IPS DF 19.7 (cell line): ENCODE results near the gene BEND7.
"Not testable (repeated sequence)": the region's sequence is repeated elsewhere in the genome, so short reads cannot be mapped to it uniquely, and the experiment has no call there.

Experiments used
- DNase-seq: peaks from one replicate; pipeline ENCODE4 v3.0.0-alpha.2; 2013; ENCODE audit warnings: low read depth, low spot score

BEND7 gene

DNA sequence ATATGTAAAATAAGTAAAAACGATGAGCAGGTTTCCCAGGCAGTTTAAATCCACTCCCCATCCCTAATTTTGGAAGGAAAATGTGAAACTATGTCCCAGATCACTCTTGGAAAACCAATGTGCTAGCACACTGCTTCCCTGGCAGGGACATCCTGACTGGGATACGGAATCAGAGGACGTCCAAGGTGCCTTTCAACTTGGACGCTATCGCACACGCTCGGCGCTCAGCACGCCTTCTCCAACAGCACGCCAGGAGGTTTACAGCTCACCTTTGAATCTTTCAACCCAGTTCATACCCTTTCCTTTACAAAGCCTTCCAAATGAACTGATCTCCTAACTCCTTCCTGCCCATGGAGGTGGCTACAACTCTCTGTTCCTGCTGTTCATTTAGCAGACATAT lies 47.1 kb downstream of the BEND7 start:
- no peak for DNase-seq

DNA sequence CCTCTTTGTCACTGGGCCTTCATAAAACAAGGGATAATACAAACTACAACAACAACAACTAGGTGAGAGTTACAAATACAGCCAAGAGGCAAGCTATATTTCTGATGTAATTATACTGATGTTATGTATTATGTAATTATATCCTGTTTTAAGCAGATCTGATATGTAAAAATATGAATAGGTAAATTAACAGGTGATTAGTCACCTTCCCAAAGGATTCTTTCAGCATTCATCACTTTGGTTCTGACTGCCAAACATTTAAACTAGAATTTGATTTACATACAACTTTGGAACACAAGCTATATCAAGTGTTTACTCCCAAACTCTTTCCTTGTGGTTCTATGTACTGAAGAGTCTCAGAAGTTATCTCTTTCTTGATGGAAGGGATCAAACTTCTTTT lies 53.7 kb downstream of the BEND7 start:
- DNase-seq: no peak

DNA sequence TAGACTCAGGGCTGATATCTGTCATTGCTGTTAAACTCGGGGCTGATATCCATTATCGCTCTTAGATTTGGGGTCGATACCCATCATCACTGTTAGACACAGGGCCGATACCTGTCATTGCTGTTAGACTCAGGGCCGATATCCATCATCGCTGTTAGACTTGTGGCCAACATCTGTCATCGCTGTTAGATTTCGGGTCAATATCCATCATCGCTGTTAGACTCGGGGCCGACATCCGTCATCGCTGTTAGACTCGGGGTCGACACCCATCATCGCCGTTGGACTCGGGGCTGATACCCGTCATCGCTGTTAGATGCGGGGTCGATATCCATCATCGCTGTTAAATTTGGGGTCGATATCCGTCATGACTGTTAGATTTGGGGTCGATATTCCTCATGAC lies 54.8 kb downstream of the BEND7 start:
- DNase-seq: no peak

DNA sequence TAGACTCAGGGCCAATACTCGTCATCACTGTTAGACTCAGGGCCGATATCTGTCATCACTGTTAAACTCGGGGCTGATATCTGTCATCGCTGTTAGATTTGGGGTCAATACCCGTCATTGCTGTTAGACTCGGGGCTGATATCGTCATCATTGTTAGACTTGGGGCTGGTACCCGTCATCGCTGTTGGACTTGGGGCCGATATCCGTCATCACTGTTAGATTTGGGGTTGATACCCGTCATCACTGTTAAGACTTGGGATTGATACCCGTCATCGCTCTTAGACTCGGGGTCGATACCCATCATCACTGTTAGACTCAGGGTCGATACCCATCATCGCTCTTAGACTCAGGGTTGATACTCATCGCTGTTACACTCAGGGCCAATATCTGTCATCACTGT lies 56.5 kb downstream of the BEND7 start:
- no peak for DNase-seq

DNA sequence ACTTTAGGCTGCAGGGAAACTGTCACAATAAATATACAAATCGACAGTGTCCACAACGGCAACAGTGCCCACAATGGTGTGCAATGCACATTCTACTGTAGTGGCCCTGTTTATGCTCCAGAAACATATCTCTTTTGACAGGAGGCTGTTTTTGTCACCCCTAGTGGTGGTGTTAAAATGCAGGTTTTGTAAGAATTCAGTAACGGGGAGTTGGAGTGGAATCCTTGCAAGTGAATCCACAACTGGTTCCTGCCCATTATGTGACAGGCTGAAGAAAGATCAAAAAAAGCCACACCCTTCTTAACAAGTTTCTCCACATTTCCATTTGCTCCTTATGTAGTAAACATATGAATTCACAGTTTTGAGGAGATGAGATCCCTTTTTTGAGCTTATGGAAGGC lies 58.5 kb downstream of the BEND7 start:
- DNase-seq: no peak

DNA sequence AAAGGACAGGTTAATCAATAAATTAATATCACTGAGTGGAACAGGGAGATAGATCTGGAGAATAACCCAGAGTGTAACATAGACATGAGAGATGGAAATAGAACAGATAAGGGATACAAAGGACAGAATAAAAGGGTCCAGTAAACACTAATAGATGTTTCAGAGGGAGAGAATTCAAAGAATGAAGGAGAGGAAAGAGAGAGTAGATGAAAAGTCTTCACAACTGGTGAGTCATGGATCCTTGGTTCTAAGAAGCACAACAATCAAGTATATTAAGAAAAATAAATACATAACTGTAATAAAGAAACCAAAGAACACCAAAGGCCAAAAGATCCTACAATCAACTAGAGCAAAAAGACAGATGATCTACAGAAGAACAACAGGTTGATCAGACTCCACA lies 66.3 kb downstream of the BEND7 start:
- no peak for DNase-seq

DNA sequence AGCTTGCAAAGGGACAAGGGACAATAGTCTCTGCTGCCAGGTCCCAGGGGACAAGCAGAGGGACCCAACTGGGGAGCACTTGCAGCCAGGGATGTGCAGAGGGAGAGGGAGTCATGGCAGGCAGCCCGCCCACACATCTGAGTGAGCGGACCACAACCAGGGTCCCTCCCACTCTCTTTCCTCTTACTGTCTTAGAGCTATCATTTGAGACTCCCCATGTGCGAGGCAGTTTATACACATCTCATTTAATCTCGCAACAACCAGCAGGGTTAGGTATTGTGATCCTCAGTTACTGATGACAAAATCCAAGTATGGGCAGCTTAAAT lies 70.2 kb downstream of the BEND7 start:
- no peak for DNase-seq

DNA sequence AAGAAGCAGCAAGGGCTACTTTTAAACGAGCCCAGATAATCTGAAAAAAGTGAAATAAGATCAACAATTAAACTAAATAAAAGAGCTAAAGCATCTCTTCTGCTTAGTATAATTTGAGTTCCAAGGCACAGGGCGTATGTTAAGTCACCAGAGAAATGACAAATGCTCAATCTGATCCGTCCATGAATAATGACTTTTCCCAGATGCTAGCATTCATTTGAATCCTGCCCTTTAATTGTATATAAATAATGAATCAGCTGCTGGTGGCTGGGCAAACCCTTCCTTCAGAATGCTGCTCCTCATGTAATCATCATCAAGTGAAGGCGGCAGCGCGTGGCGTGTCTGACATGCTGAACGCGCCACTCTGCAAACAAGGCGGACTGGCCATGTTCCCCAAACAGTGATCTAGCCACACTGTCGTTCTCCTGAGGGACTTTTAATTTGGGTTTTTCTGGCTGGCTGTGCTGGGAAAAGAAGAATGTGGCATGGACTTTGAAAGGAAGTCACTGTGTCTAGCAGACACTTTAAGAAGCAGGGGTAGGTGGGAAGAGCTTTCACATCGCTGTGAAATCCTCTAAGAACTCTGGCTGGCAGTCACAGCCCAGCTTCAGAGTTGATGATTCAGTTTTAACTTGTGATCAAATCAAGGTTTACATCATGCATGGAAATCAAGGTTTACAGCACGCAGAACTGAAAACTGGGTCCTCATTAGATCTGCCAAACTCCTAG lies 70.7 kb downstream of the BEND7 start:
- DNase-seq: no peak

DNA sequence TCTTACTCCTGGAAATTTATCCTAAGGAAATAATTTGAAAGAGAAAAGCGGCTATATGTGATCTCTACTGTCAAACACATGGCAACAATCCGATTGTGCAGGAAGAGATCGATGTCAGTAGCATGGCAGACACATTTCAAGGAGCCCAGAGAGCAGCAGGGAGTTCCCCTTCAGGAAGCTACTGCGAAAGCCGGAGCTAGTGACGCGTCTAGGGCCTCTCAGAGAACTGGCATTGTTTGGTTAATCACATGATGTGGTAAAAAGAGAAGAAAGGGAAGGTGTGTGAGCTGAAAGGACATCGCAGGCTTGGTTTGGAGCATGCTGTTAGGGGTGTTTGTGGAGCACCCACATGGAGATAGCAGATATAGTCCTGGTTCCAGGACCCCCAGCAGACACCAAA lies 74.9 kb downstream of the BEND7 start:
- no peak for DNase-seq

DNA sequence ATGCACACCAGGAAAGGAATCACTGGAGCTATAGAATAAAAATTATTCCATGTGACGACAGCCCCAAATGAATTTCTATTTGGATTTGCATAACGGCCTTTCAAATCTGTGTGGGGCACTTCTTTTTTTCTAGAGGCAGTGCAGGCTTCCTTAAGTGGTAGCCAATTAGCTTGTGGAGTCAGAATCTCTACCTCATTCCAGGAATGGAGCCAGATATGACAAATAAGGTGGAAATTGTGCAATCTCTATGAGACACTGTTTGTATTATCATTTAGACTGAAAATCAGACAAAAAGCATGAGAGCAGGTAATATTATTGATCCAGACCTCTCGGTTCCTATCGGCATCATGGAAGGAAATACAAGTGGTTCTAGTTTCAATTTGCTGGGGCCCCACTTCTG lies 78.7 kb downstream of the BEND7 start:
- DNase-seq: no peak

DNA sequence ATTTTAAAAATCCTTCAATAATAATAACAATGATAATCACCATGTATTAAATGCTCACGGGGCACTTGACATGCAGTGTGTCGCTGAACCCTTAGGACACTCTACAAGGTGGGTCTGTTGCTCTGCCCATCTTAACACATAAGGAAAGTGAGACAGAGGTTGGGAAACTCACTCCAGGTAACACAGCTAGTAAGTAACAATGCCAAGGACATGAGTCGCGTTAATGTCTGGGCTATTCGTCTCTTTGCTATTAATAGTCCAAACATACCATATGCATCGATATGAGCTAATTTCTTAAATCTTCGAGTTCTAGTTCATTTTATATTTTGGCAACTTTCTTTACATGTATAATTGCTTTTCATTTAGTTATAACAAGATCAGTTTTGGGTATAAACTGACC lies 79.5 kb downstream of the BEND7 start:
- no peak for DNase-seq

DNA sequence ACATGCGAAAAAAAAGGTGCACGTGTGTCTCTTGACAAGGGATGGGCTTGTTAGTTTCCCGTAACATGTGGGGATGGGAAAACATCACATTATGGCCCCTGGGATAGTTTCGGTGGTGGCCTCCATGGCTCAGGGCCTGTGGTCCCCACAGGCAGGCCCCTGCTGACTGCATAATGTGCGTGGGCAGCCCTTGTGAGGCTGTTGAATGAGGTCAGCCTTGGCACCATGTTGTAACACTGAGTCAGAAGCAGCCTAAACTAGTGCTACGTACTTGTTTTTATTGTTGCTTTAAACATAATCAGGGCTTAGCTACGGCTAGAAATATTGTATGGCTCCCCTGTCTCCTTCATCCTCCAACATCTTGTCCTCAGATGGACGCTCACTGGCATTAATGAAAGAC lies 80.6 kb downstream of the BEND7 start:
- no peak for DNase-seq

DNA sequence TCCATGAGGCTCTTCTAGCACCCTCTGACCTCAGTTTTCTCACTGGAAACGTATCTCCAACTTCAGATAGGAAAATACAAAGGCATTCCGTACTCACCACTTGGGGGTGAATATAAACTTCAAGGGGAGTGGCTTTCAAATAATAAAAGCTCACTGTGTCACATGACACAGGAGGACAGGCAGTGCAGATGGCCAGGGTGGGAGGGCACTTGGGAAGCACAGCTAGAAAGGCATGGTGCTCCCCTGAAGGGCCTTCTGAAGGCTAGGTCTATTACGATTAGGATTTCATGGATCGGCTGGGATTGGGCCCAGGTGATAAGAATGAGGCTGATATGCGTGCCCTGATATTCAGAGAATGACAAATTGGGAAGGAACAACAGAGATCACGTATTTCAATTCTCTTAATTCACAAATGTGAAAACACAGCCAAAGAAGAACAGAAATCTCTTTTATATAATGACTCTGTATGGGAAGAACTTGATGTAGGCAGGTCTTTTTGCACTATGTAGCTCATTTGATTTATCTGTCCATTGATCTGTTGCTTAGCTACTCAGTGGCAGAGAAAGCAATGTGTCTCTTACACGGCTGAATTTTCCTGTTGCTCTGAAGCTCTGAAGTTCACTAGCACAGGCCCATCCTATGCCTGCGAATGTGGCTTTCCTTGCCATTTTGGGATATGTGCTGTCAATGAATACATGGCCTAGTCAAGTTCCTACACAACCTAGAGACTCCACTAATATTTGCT lies 83.0 kb downstream of the BEND7 start:
- DNase-seq: no peak

DNA sequence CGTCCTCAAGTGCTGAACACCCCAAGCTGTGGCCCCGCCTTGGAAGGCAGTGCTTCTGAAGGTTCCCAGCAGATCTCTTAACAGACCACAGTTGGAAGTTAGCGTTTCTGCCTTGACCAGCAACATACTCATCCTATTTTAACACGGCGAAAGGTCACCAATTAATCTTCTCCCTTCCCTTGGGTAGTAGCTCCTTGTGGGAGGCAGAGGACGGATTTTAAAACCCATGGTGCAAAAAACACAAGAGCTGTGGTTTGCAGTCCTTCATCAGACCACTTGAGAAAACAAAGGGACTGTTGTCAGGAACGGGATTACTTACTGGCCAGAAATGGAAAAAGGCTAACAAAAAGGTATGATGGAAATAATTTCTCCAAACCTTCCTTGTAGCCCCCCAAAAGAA lies 87.3 kb downstream of the BEND7 start:
- DNase-seq: no peak

DNA sequence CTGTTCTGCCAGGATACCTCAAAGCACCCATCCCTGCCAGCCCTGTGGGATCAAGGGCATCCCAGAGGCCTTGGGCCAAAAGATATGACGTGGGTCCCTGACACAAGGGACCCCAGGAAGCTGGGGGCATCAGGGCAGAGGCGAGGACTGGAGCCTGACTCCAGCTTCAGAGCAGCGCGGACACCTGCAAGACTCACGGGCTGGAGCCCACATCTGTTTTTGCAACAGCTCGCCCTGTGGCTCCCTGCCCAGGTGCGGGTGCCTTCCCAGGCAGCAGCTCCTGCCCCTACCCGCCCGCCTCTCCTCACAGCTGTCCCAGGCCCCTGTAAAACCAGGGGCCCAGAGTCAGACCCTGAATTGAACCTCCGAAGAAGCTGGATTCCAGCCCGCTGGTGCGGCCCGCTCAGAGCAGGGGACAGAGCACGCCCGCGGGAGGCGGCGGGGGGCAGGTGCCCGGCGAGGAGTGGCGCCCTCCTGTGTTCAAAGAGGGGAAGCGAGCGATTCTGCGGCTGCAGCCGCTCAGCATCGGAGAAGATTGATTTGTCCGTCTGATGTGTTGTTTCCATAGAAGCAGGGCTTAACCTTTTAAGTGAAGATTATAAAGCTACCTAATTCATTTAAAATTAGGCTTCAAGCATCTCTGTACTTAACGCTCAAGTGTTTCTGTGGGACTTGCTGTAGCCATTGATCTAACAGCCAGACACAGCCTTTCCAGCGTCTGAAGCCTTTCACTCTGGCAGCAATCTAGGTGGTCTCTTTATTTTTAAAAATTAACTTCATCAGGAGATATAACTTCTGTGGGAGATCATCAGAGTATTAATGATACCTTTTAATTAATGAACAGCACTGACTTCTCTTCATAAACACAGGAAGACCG lies 88.4 kb downstream of the BEND7 start:
- no peak for DNase-seq

DNA sequence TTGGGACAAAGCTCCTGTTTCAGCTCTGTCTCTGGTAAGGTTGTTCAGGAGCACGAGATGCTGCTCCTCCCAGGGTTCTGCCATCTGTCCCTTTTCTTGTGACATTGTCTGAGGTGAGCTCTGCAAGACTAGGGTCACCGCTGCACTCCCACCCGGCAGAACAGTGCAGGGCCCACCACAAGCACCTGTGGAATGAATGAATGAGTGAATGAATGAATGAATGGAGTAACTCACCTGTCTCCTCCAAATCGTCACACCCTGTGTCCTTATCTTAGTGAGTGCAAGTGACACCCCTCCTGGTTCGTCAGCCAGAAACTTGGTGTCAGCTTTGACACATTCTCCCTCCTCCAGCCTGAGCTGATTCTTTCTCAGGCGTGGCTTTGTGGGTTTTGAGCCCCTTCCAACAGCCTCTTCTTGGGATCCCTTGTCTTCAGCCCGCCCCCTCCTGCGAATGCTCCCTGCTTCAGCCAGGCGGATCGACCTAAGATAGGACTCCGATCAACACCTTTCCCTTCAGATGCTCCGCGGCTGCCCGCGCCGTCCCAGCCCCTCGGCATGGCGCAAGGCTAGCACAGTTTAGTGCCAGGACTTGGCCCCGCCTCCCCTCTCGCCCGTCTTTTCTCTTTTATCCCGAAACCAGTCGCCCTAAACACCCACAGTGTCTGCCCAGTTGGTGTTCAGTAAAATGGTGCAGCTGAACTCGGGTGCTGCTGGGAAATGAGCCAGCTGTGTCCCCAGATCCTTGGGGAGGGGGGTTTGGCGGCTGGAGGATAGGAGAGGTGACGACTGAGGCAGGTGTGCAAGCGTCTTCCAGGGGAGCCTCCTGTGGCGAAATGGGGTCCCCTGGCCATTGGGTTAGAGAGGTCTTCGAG lies 89.3 kb downstream of the BEND7 start:
- DNase-seq: no peak

DNA sequence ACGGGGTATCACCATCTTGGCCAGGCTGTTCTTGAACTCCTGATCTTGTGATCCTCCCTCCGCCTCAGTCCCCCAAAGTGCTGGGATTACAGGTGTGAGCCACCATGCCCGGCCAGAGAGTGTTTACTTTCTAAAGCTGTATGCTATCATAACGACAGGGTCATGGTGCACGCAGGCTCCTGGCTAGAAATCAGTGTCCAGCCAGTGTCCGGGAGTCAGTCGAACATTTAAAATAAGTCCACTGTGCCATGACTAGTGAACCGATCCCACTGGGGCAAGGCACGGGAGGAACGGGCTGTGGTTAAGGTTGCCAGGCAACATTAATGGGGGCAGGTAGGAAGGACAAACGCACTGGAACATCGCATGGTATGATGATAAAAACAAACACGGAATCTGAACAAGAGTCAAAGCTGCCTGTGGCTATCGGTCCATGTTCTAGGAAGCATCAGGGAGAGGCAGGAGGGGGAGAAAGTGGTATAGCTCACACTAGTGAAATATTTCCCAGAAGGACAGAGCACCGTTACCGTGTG lies 91.7 kb downstream of the BEND7 start:
- DNase-seq: no peak

DNA sequence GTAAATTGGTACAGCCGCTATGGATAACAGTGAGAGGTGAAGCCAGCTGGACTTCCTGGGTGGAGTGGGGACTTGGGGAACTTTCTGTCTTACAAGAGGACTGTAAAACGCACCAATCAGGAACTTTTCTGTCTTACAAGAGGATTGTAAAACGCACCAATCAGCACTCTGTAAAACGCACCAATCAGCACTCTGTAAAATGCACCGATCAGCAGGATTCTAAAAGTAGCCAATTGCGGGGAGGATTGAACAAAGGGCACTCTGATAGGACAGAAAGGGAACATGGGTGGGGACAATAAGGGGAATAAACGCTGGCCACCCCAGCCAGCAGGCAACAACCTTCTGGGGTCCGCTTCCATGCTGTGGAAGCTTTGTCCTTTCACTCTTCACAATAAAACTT lies 100.9 kb downstream of the BEND7 start:
- not testable (repeated sequence) for DNase-seq

DNA sequence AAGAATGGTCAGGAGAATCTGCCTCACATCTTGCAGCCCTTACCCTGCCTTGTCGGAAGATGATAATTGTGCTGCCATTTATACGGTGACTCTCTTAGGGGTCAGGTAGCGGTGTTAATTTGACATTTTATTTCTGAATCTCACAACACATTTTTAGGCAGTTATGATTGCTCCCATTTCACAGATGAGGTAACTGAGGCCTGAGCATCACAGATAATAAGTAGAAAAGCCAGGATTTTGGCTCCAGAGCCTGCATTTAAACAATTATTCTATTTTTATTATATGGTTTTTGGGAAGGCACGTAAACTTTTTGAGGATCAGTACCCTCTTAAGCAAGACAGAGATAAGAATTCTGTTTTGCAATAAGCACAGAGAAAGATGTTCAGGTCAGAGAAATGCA lies 103.4 kb downstream of the BEND7 start:
- no peak for DNase-seq

DNA sequence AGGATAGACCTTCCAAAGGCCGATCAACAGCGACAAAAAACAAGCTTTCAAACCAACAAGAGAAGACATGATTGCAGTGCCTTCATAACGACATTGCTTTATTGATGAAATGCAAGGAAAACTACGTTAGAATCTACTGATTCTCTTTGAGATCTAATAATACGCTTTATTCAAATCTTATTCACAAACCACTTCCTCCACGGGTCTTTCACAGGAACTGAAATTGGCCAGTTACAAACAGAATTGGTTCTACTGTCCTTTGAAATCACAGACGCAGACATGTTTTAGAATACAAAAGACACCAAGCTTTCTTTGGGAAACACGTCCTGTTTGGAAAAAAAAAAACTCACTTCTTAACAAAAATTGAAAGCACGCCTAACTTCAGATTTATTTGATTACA lies 106.0 kb downstream of the BEND7 start:
- DNase-seq: no peak

DNA sequence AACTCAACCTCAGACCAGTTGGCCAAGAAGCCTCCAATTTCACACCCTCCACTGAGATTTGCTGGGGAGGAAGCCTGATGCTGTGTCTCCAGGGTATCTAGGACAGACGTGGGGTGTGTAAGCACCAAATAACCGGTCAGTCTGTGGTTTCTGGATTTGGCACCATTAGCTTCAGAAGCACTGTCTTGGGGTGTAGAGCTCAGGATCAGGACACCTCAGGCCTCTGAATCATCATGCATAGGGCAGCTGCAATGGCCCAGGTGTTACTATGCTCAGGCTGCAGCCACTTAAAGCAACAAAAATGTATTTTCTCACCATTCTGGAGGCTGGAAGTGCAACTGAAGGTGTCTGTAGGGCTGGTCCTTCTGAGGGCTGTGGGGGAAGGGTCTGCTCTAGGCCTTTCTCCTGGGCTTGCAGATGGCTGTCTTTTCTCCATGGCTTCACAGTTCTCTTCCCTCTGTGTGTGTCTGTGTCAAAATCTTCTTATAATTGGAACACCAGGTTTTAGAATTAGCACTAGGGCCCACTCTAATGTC lies 107.4 kb downstream of the BEND7 start:
- DNase-seq: no peak
